Midbrain (tissue), 1 donor: ENCODE data around the gene GALNT9.
"Not testable (repeated sequence)": the region's sequence is repeated elsewhere in the genome, so short reads cannot be mapped to it uniquely, and the experiment has no call there.

Source experiments
- DNase-seq: peaks from one replicate; lab custom pipeline; 2025; lab: John Stamatoyannopoulos, UW

Gene GALNT9

GRCh38 chr12:132230381-132230780 is 99.0 kb downstream of the GALNT9 start:
- DNase-seq, result no peak

GRCh38 chr12:132229926-132230325 is 99.5 kb downstream of the GALNT9 start:
- no peak for DNase-seq

GRCh38 chr12:132229193-132229760 is 100.1 kb downstream of the GALNT9 start:
- no peak for DNase-seq

- DNase-seq, result no peak
Observed at GRCh38 chr12:132228476-132229192, 100.8 kb downstream of the GALNT9 start.

GRCh38 chr12:132227782-132228475 is 101.5 kb downstream of the GALNT9 start:
- DNase-seq, result no peak

GRCh38 chr12:132227118-132227517 is 102.3 kb downstream of the GALNT9 start:
- no peak for DNase-seq

- no peak for DNase-seq
Observed at GRCh38 chr12:132226604-132227003, 102.8 kb downstream of the GALNT9 start.

- no peak for DNase-seq
Observed at GRCh38 chr12:132225214-132225613, 104.2 kb downstream of the GALNT9 start.

GRCh38 chr12:132224484-132224883 is 104.9 kb downstream of the GALNT9 start:
- no peak for DNase-seq

- no peak for DNase-seq
Observed at GRCh38 chr12:132222808-132223173, 106.6 kb downstream of the GALNT9 start.

GRCh38 chr12:132222096-132222807 is 107.1 kb downstream of the GALNT9 start:
- no peak for DNase-seq

GRCh38 chr12:132219761-132220160 is 109.6 kb downstream of the GALNT9 start:
- not testable (repeated sequence) for DNase-seq

GRCh38 chr12:132219323-132219722 is 110.1 kb downstream of the GALNT9 start:
- DNase-seq, result no peak

GRCh38 chr12:132218915-132219314 is 110.5 kb downstream of the GALNT9 start:
- DNase-seq, result no peak

GRCh38 chr12:132218527-132218875 is 110.9 kb downstream of the GALNT9 start:
- no peak for DNase-seq

- no peak for DNase-seq
Observed at GRCh38 chr12:132217800-132218526, 111.4 kb downstream of the GALNT9 start.

- no peak for DNase-seq
Observed at GRCh38 chr12:132217371-132217770, 112.0 kb downstream of the GALNT9 start.

- peak; percentile 59 for DNase-seq
Observed at GRCh38 chr12:132216354-132216987, 112.9 kb downstream of the GALNT9 start.

- no peak for DNase-seq
Observed at GRCh38 chr12:132215299-132215989, 113.9 kb downstream of the GALNT9 start.

GRCh38 chr12:132214891-132215290 is 114.5 kb downstream of the GALNT9 start:
- no peak for DNase-seq

- no peak for DNase-seq
Observed at GRCh38 chr12:132214161-132214476, 115.3 kb downstream of the GALNT9 start.
